ENCODE results near the gene GSPT1.
"Not testable (repeated sequence)": the region's sequence is repeated elsewhere in the genome, so short reads cannot be mapped to it uniquely, and the experiment has no call there.

Gene GSPT1

DNA sequence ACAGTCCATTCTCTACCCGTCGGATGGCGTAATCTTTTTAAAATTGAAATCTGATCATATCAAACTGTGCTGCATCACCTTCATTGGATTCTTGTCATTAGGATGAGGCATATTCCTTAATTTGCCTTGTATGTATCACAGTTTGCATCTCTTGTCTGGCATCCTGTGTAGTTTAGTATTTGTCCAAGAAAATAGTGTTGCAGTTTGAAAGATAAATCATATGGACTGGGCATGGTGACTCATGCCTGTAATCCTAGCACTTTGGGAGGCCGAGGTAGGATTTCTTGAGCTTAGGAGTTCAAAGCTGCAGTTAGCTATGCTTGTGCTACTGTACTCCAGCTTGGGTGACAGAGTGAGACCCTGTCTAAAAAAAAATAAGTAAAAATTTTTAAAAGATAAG, 58.6 kb downstream of the GSPT1 start:
- DNase-seq (ENCODE audit: low spot score), result no peak

DNA sequence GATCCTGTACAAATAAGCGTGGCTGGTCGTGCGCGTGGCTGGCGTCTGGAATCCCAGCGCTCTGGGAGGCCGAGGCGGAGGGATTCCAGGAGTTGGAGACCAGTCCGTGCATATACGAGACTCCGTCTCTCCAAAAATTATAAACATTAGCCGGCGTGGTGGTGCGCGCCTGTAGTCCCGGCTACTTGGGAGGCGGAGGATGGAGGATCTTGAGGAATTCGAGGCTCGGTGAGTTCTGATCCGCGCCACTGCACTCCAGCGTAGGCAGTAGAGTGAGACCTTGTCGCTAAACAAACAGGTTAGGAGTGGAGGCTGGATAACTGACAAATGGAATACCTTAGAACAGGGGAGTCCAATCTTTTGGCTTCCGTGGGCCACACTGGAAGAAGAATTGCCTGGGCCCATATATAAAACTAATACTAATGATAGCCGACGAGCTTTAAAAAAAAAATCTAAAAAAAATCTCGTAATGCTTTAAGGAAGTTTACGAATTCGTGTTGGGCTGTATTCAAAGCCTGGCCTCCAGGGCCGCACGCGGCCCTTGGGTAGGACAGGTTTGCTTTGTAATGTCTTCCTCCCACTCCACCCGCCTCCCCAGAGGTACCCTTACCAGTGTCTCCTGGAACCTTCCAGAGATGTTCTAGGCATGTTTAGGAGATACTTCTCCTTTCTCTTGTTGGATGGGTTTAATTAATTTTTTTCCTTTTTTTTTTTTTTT, 63.5 kb downstream of the GSPT1 start:
- DNase-seq (ENCODE audit: low spot score), result no peak

DNA sequence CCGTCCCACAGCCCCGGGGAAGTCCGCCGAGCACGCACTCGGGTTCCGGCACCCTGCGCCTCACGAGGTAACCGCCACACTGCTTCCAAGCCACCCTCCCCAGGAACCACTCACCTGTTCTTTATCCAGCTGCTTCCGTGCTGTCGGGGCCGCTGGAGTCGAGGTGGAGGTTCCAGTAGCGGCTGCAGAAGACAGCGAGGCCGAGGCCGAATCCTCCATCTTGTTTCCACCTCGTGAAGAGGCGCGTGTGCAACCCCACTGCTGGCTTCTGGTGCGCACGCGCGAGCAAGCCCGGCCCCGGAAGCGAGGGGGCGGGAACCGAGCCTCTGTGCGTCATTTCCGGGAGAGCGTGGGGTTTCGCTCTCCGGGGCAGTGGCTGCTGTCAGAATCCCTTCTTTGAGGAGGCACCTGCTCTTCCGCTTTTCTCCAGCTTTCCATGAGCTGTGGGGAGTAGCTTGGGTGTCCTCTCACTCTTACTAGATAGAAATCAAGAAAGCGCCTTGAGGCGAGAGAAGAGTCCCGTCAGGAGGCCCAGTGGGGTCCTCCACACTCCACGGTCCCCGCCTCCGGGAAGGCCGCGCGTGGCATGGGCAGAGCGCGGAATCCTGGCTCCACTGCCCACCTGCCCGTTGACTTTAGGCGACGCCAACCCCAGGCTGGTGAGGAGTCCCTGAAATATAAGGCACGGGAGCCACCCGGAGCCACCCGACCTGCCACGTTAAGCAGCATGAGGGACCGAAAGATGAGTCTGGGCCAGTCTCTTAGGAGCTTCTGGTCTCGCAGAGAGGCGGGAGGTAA, 64.3 kb downstream of the GSPT1 start, which contains the start of gene RSL1D1:
Gene RSL1D1, minus strand, starts transcription at position 249 of the 798 bp plus-strand sequence. Its CDS starts 30 bp downstream, at position 219.
- DNase-seq (ENCODE audit: low spot score), result peak; percentile 97

DNA sequence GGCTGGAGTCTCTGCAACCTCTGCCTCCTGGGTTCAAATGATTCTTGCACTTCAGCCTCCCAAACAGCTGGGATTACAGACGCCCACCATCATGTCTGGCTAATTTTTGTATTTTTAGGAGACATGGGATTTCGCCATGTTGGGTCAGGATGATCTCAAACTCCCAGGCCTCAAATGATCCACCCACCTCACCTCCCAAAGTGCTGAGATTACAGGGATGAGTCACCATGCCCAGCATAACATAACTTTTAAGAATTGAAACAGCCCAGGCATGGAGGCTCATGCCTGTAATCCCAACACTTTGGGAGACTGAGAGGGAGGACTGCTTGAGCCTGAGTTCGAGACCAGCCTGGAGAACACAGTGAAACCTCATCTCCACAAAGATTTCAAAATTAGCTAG, 66.9 kb downstream of the GSPT1 start:
- no peak for DNase-seq (ENCODE audit: low spot score)

DNA sequence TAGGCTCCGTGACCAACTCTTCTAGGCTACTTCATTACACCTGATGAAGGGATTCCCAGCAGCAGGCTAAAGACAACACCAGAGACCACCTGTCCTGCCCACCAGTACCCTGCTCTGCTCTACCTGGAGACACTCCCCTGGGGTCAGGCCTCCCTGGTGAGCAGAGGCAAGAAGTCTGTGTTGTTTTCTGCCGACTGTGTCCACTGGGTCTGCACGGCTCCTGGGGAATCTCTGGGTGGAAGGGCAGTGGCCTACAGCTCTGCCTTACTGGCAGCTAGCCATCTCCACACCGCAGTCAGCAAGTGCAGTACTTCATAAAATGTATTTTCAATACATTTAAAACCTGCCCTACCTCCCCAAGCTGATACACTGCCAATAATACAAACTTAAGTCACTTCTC, 71.3 kb downstream of the GSPT1 start:
- DNase-seq (ENCODE audit: low spot score), result no peak

DNA sequence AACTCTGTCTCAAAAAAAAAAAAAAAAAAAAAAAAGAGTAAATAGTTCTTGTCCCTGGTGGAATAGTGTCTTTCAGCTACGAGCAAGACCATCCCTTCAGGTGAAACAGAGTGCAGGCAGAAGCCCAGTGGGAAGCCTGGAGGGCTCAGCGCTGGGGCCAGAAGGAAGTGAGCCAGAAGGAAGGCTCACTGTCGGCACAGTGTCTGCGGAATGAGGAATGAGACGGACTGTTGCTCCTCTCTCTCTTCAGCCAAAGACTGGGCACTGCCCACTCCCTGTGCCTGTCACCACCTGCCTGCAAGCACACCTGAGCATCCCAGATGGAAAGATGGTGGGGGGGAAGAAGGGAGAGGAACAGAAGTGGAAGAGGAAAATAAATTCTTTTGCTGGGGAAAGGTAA, 71.9 kb downstream of the GSPT1 start:
- DNase-seq (ENCODE audit: low spot score), result no peak

DNA sequence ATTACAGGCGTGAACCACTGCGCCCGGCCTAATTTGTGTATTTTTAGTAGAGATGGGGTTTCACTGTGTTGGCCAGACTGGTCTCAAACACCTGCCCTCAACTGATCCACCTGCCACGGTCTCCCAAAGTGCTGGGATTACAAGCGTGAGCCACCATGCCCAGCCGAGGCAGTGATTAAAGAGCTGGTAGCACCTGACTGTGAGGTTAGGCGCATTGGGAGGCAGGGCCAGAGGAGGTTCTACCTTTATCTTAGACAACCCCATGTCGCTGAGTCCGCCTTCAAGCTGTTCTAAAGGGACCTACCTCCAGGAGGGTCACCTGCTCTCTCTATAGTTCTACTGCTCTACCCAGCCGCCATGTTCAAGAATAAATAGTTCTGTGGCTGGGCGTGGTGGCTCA, 72.5 kb downstream of the GSPT1 start:
- DNase-seq (ENCODE audit: low spot score), result no peak

DNA sequence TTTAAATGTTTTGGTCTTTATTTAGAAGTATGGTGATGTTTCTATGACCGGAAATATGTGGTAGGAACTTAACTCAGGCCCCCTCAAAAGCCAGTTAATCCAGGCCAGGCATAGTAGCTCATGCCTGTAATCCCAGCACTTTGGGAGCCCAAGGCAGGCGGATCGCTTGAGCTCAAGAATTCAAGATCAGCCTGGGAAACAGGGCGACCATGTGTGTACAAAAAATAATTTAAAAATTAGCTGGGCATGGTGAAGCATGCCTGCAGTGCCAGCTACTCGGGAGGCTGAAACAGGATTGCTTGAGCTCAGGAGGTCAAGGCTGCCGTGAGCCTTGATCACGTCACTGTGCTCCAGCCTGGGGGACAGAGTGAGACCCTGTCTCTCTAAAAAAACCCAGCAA, 74.7 kb downstream of the GSPT1 start:
- DNase-seq (ENCODE audit: low spot score), result no peak

DNA sequence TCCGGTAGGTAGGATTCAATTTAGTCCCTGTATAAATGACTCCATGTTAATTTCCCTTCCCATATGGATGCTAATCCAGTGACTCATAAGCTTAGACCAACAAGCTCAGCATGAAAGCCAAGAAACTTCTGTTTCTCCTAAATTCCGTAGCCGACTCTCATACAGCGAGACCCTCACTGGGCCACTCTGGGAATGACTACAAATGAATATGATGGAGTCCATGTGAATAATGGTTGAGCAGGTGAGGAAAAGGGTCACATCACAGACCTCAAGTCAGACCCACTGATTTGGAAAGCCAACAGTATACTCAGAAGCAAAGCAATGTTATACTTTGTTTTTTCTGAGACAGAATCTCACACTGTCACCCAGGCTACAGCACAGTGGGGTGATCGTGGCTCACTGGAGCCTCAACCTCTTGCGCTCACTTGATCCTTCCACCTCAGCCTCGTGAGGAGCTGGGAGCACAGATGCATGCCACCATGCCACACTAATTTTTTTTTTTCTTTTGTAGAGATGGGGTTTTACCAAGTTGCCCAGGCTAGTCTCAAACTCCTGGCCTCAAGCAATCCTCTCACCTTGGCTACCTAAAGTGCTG, 79.0 kb downstream of the GSPT1 start:
- no peak for DNase-seq (ENCODE audit: low spot score)

DNA sequence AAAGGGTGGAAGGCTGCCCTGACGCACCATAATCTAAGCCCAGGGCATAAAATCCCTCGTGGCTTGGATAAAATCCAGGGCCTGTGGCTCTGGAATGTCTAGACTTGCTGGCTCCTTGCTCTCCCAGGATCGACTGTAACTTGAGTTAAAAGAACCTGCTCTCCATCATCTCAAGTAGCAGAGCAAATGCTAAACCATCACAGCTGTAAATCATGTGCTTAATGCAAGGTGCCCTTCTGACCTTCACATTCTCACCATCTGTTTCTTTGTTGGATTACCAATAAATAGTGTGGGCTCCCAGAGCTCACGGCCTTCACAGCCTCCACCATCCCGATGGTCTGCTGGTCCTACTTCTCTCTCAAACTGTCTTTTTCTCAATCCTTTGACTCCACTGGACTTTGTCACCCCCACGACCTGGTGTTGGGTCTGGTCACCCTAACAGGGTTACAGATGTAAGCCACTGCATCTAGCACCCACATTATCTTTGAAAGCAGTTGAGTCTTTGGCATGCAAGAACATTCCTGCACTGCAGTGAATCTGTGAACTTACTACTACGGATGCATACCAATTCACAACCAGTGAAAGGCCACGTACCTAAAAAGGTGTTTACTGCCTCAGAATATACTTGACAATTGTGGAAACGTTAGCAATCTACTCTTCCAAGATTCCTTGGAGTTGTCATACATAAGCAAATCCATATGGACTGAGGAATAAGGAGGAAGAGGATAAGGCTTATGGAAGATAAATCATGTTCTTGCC, 79.7 kb downstream of the GSPT1 start:
- DNase-seq (ENCODE audit: low spot score), result no peak

DNA sequence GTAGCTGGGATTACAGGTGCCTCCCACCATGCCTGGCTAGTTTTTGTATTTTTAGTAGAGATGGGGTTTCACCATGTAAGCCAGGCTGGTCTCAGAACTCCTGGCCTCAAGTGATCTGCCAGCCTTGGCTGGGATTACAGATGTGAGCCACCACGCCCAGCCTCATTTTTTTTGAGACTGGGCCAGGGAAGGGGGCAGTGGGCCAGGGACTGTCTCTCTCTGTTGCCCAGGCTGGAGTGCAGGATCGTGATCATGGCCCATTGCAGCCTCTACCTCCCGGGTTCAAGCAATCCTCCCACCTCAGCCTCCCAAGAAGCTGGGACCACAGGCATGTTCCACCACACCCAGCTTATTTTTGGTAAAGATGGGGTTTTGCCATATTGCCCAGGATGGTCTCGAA, 80.4 kb downstream of the GSPT1 start:
- DNase-seq (ENCODE audit: low spot score), result no peak

DNA sequence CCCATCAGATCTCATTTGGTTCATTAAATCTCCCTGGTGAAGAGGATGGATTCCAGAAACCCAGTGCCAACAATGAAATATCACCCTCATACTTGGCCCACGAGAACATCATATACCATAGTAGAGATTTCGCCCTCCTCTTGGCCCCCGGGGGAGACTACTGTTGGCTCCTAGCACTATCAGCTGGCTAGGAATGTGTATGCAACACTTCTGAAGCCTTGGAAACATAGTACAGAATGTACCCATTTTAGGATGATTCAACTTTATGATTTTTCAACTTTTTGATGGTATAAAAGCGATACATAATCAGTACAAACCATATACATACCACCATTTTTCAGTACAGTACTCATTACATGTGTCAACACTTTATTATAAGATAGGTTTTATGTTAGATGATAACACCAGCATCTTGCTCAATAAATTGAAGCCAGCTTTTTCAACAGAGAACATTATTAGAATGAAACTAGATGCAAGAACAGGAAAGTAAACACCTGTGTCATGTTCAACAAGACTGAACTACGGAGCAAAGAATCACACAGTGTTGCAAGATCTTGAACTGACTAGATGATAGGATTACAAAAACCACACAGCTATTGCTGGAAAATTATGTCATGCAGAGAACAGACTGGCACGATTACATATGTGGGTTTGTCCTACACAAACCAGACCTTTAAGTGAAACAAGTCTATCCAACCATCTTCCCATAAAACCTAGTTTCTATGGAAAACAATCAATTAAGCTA, 81.6 kb downstream of the GSPT1 start:
- DNase-seq (ENCODE audit: low spot score), result no peak

DNA sequence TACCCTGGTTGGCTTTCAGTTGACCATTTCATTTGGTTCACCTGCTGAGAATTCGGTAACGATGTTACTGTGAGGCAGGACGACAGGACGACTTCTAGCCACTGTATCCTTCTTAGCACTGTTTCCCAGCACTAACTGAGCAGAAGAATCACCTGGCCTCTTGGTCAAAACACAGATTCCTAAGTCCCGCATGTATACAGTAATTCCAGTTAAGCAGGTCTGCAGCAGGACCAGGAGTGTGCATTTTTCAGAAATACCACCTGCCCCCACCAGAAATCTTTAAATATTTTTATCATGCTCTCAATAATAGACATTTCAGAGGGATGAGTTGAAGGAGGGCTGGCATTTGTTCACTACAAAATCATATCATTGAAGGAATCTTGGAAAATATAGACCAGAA, 87.1 kb downstream of the GSPT1 start:
- DNase-seq (ENCODE audit: low spot score), result no peak

DNA sequence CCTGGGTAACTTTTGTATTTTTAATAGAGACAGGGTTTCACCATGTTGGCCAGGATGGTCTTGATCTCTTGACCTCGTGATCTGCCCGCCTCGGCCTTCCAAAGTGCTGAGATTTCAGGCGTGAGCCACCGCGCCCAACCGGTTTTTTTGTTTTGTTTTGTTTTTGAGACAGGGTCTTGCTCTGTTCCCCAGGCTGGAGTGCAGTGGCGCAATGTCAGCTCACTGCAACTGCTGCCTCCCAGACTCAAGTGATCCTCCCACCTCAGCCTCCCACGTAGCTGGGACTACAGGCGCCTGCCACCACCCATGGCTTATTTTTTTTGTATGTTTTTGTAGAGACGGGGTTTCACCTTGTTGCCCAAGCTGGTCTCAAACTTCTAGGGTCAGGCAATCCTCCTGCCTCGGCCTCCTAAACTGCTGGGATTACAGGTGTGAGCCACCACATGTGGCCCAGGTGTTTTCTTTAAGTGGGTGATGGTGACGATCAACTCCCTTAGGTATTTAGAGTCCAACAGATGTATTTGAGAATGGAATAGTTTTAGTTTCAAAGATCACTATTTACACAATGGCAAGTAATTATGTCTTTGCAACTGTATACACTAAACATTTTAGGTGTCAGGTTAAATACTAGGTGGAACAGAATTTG, 90.1 kb downstream of the GSPT1 start:
- not testable (repeated sequence) for DNase-seq (ENCODE audit: low spot score)

DNA sequence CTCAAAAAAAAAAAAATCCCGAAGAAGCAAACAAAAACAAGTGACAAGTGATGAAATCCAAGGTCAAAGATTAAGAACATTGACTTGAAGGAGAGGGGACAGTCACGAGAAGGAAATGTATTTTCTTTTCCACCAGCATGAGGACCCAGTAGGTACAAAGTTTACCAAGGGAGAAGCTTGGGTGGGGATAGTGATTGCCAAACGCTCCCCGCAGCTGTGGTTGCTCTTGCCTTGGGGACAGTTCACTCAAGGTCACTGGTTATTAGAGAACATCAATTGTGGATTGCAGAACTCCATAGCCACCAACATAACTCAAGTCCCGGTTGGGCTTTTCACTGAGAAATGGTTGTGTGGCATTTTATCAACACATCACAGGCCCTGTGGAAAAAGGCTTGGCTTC, 91.4 kb downstream of the GSPT1 start:
- no peak for DNase-seq (ENCODE audit: low spot score)

DNA sequence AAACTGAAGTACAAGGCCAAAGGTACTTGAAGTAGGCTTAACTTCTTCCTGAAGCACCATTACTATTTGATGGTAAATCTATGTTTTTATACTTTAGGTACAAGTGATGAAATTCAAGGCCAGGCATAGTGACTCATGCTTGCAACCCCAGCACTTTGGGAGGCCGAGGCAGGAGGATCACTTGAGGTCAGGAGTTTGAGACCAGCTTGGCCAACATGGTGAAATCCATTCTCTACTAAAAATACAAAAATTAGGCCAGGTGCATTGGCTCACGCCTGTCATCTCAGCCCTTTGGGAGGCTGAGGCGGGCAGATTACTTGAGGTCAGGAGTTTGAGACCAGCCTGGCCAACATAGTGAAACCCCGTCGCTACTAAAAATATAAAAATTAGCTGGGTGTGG, 92.1 kb downstream of the GSPT1 start:
- DNase-seq (ENCODE audit: low spot score), result not testable (repeated sequence)

DNA sequence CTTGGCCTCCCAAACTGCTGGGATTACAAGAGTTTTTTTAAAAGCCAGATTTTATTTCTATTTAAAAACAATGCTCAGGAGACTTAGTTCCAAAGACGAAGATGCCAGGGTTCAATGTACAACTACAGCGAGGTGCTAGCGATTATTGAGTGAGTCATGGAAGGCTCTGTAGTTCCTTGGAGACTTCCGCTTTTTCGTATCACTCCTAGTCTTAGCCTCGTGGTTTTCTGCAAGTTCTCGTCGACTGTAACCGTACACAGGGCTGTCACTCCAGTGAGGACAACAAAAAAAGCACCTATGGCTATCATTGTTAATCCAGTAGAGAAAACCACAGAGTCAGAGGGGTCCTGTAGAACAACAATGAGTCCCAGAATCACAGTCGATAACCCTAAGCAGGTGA, 96.0 kb downstream of the GSPT1 start:
- DNase-seq (ENCODE audit: low spot score), result no peak

DNA sequence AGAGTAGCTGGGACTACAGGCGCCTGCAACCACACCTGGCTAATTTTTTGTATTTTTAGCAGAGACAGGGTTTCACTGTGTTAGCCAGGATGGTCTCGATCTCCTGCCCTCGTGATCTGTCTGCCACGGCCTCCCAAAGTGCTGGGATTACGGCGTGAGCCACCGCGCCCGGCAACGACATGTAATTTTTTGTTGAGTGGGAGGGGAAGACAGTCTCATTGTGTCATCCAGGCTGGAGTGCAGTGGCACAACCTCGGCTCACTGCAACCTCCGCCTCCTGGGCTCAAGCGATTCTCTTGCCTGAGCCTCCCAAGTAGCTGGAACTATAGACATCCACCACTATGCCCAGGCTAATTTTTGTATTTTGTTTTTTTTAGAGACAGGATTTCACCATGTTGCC, 96.8 kb downstream of the GSPT1 start:
- not testable (repeated sequence) for DNase-seq (ENCODE audit: low spot score)

Measured in hematopoietic multipotent progenitor cell treated with erythropoietin and hydrocortisone succinate and interleukin-3 and kit ligand, for 17 days (in vitro differentiated cells).